Endothelial cell of umbilical vein (primary cell): ENCODE data around the gene ACO2. TPM values are rescaled to one million over a fixed set of nuclear protein-coding genes. Genes with fewer than 3 reads are reported as not detected.
A peak's percentile ranks its signal among the peaks of the same experiment; 100 is the strongest.

Source experiments
- BruUV-seq: library from RNA; stranded (reverse); fragments of 400-500 nt; replicated peaks from 2 replicates; lab custom pipeline; 2021; lab: Mats Ljungman, UMichigan
- CTCF ChIA-PET: fragments of 300-600, 350-600 bp; sonication (Branson Sonifier 250); formaldehyde crosslinking; loops from one replicate; lab custom pipeline; 2021; ENCODE audit warnings: antibody characterized with exemption, inconsistent platforms; lab: Charles Lee
- POLR2A ChIA-PET: fragments of 300-600, 350-600 bp; sonication (Branson Sonifier 250); formaldehyde crosslinking; loops from one replicate; lab custom pipeline; 2021; ENCODE audit warnings: antibody characterized with exemption, inconsistent platforms; lab: Charles Lee
- DNase-seq: peaks from one replicate; pipeline ENCODE4 v3.0.0-alpha.2; 2011; ENCODE audit warnings: low read depth, low spot score
- FAIRE-seq: peaks from 2 replicates; lab custom pipeline; 2011; peaks lifted over from hg19 to GRCh38; lab: Jason Lieb, UNC
- H2AFZ ChIP-seq: 2 replicates; pipeline ENCODE4 v1.6.0; 2012; ENCODE audit warnings: low read depth, low read length, control low read depth, inconsistent platforms
- H3K27ac ChIP-seq: 2 replicates; pipeline ENCODE4 v1.5.1; 2011; ENCODE audit warnings: low read depth, mild to moderate bottlenecking, control low read depth, low read length, moderate library complexity; ENCODE audit not compliant: insufficient read depth
- H3K27me3 ChIP-seq, 2 experiments: 2 replicates each; pipeline versions ENCODE4 v1.6.0 to v1.6.1; 2011; ENCODE audit warnings: low read length in 2 of 2, mixed read lengths in 1 of 2; ENCODE audit not compliant: control insufficient read depth in 2 of 2, insufficient read depth in 2 of 2
- H3K36me3 ChIP-seq, 2 experiments: 2 replicates in 1 of 2; 3 replicates in 1 of 2; pipeline ENCODE4 v1.5.1; 2011; ENCODE audit warnings: low read length in 2 of 2, mild to moderate bottlenecking in 1 of 2, moderate library complexity in 1 of 2; ENCODE audit not compliant: control insufficient read depth in 2 of 2, insufficient read depth in 2 of 2; ENCODE audit errors: extremely low read depth in 1 of 2
- H3K4me1 ChIP-seq: 3 replicates; pipeline ENCODE4 v1.5.1; 2011; ENCODE audit warnings: mild to moderate bottlenecking, low read length; ENCODE audit not compliant: control insufficient read depth, insufficient read depth; ENCODE audit errors: extremely low read depth
- H3K4me2 ChIP-seq: 2 replicates; pipeline ENCODE4 v1.6.1; 2011; ENCODE audit warnings: low read length, control low read depth, mixed read lengths; ENCODE audit not compliant: insufficient read depth
- H3K4me3 ChIP-seq, 3 experiments: fragments of 200-600 bp in 1 of 3; sonication (generic), shearing (Covaris generic) in 1 of 3; replicated peaks in 1 of 3; 2 replicates each; pipeline ENCODE4 v1.5.1; 2011 to 2016; ENCODE audit warnings: control low read depth in 3 of 3, low read length in 3 of 3, mild to moderate bottlenecking in 2 of 3, inconsistent platforms in 1 of 3, low read depth in 1 of 3, moderate library complexity in 1 of 3; ENCODE audit not compliant: insufficient read depth in 1 of 3
- H3K79me2 ChIP-seq: 2 replicates; pipeline ENCODE4 v1.6.0; 2012; ENCODE audit warnings: low read length, inconsistent platforms; ENCODE audit not compliant: control insufficient read depth, insufficient read depth
- H3K9ac ChIP-seq: replicated peaks from 2 replicates; pipeline ENCODE3; 2011; ENCODE audit warnings: low read length, control low read depth; ENCODE audit not compliant: insufficient read depth; ENCODE audit errors: extremely low read depth
- H3K9me1 ChIP-seq: replicated peaks from 3 replicates; pipeline ENCODE4 v1.6.0; 2011; ENCODE audit warnings: mild to moderate bottlenecking, low read length; ENCODE audit not compliant: control insufficient read depth, insufficient read depth; ENCODE audit errors: extremely low read depth
- H3K9me3 ChIP-seq: replicated peaks from 2 replicates; pipeline ENCODE4 v1.5.1; 2012; ENCODE audit warnings: low read length, inconsistent platforms; ENCODE audit not compliant: control insufficient read depth, insufficient read depth
- H4K20me1 ChIP-seq: replicated peaks from 2 replicates; pipeline ENCODE3; 2011; ENCODE audit warnings: mild to moderate bottlenecking, low read length; ENCODE audit not compliant: control insufficient read depth, insufficient read depth; ENCODE audit errors: extremely low read depth
- CTCF ChIP-seq, 2 donors: IDR thresholded peaks; 1 replicate in 1 of 2; 2 replicates in 1 of 2; pipeline ENCODE4 v1.5.1; 2011; ENCODE audit warnings: low read length in 2 of 2, mild to moderate bottlenecking in 2 of 2, moderate library complexity in 2 of 2, control low read depth in 1 of 2, inconsistent platforms in 1 of 2, low read depth in 1 of 2; ENCODE audit not compliant: insufficient read depth in 1 of 2; ENCODE audit errors: extremely low read depth in 1 of 2
- EZH2 ChIP-seq: IDR thresholded peaks from 2 replicates; pipeline ENCODE4 v1.6.1; 2012; ENCODE audit warnings: borderline replicate concordance, low read depth, mild to moderate bottlenecking, moderate library complexity, low read length, inconsistent platforms; ENCODE audit not compliant: severe bottlenecking
- FOS ChIP-seq: IDR thresholded peaks from 2 replicates; pipeline ENCODE4 v1.6.1; 2011; ENCODE audit warnings: mild to moderate bottlenecking, low read length, moderate library complexity, borderline replicate concordance; ENCODE audit not compliant: insufficient read depth
- GATA2 ChIP-seq: IDR thresholded peaks from 2 replicates; pipeline ENCODE4 v1.7.0; 2011; ENCODE audit warnings: low read depth, mild to moderate bottlenecking, moderate library complexity, mixed read lengths, low read length; ENCODE audit not compliant: insufficient read length, insufficient read depth
- JUN ChIP-seq: IDR thresholded peaks from 2 replicates; pipeline ENCODE4 v1.6.1; 2011; ENCODE audit warnings: borderline replicate concordance, low read depth; ENCODE audit not compliant: insufficient read length, insufficient read depth
- MAX ChIP-seq: IDR thresholded peaks from 2 replicates; pipeline ENCODE4 v1.6.1; 2011; ENCODE audit not compliant: insufficient read depth, insufficient read length
- MYC ChIP-seq: IDR thresholded peaks from one replicate; pipeline ENCODE4 v1.6.1; 2011; ENCODE audit warnings: mild to moderate bottlenecking, low read depth, low read length
- POLR2A ChIP-seq: IDR thresholded peaks from 2 replicates; pipeline ENCODE4 v1.6.1; 2012; ENCODE audit warnings: low read depth, mild to moderate bottlenecking, control low read depth, low read length
- POLR2AphosphoS5 ChIP-seq: IDR thresholded peaks from 2 replicates; pipeline ENCODE4 v1.6.1; 2012; ENCODE audit warnings: low read depth, mild to moderate bottlenecking, control low read depth, low read length, moderate library complexity; ENCODE audit not compliant: insufficient read depth
- dilution Hi-C: fragments of 300-500 bp; cut with MboI; formaldehyde crosslinking; loops from one replicate; pipeline ENCODE4 v1.15.0; 2019; ENCODE audit warnings: low sequenced_read_pairs; ENCODE audit not compliant: extremely low pct_ligation_motif_present
- intact Hi-C: fragments of 100-400 bp; cut with micrococcal nuclease; formaldehyde crosslinking; loops from one replicate; pipeline ENCODE4 v1.10.0; 2022
- polyA plus RNA-seq, 4 experiments: library from polyadenylated mRNA; depleted of rRNA in 3 of 4; stranded (reverse) in 3 of 4; unstranded in 1 of 4; fragments of >200 nt; gene quantifications; 2 replicates each; pipeline versions ENCODE4 v1.2.1 to v1.2.3, GENCODE V29; 2011 to 2012; ENCODE audit warnings: missing spikeins in 1 of 4
- total RNA-seq: library from RNA; stranded (reverse); gene quantifications from 2 replicates; pipeline ENCODE4 v1.2.3, GENCODE V29; 2021

The ACO2 gene
- total and polyA plus RNA-seq, 2 donors (not counting 3 experiments of a cell fraction or from before 2014, with no cell fraction given), result 63.8 to 79.7 TPM

GRCh38 chr22:41535244-41535643 lies 66.3 kb downstream of the ACO2 start:
- ChIA-PET POLR2A (no interaction called here), CTCF (interaction anchor here (1.3 to 3.7 kb wide), 5 partner anchors 8 to 153 kb away, joined by 4 to 22 read pairs (median 8); partner anchors contain the start of genes POLR3H and TEF)
- no peak for FAIRE-seq
- no peak for TF ChIP-seq EZH2
- TF ChIP-seq POLR2A, result no peak
- TF ChIP-seq CTCF (IDR thresholded peaks at IDR 0.05; ENCODE audit: extremely low read depth in 1 of 2, insufficient read depth in 1 of 2, low read depth in 1 of 2, low read length in 2 of 2), result peak in 1 of 2 donors; percentile 32
- H3K27me3 ChIP-seq, result no peaks in the 10 kb centered on the region
- H3K4me3 ChIP-seq, result no peak overlapping the region
- peaks cover 5% of the 10 kb centered on the region for H3K79me2 ChIP-seq
- peaks cover 2 to 24% of the 10 kb centered on the region in 2 experiments for H3K36me3 ChIP-seq
- H3K4me2 ChIP-seq, result no peak overlapping the region
- no peak for DNase-seq
- no peak overlapping the region for H2AFZ ChIP-seq
- no peaks in the 10 kb centered on the region for H3K4me1 ChIP-seq
- H4K20me1 ChIP-seq, result no peaks in the 10 kb centered on the region
- intact Hi-C loops (no loop called here), dilution Hi-C loops (no loop called here)
- no TSS peak for BruUV-seq
- no peaks in the 10 kb centered on the region for H3K9me3 ChIP-seq
- no peak overlapping the region for H3K9ac ChIP-seq
- no peak overlapping the region for H3K27ac ChIP-seq
- no peaks in the 10 kb centered on the region for H3K9me1 ChIP-seq

- no peak for DNase-seq
- Histone ChIP-seq H3K27ac (no peak overlapping the region), H3K9me1 (no peaks in the 10 kb centered on the region), H3K9ac (no peak overlapping the region), H3K4me3 (no peak overlapping the region), H3K4me2 (no peak overlapping the region), H3K79me2 (peaks cover 22% of the 10 kb centered on the region), H3K36me3 (peaks cover 0 to 13% of the 10 kb centered on the region in 2 experiments), H3K27me3 (no peaks in the 10 kb centered on the region), H3K4me1 (no peaks in the 10 kb centered on the region), H3K9me3 (no peaks in the 10 kb centered on the region), H4K20me1 (no peaks in the 10 kb centered on the region), H2AFZ (no peak overlapping the region)
- ChIA-PET POLR2A (no interaction called here), CTCF (interaction anchor here (0.6 to 3.7 kb wide), 4 partner anchors 10 to 357 kb away, joined by 3 to 22 read pairs (median 4); no protein-coding TSS in a partner anchor)
- FAIRE-seq, result no peak
- BruUV-seq, result no TSS peak
- dilution Hi-C loops (no loop called here), intact Hi-C loops (no loop called here)
- no peak for TF ChIP-seq POLR2A
- no peak for TF ChIP-seq FOS
- TF ChIP-seq MYC, result no peak
- TF ChIP-seq POLR2AphosphoS5, result no peak
- TF ChIP-seq MAX, result no peak
- TF ChIP-seq EZH2, result no peak
- no peak for TF ChIP-seq GATA2
- TF ChIP-seq CTCF (IDR thresholded peaks at IDR 0.05; ENCODE audit: extremely low read depth in 1 of 2, insufficient read depth in 1 of 2, low read depth in 1 of 2, low read length in 2 of 2), result no peak
- no peak for TF ChIP-seq JUN
Observed at GRCh38 chr22:41537203-41537602, 68.3 kb downstream of the ACO2 start.
